Thoracic aorta (tissue), 2 donors: ENCODE data around the gene TRNT1. TPM values are rescaled to one million over a fixed set of nuclear protein-coding genes. Genes with fewer than 3 reads are reported as not detected.

Experiments
- ATAC-seq: fragments of 150-250 bp; one replicate; pipeline ENCODE4 v1.8.0; 2017; ENCODE audit warnings: low read depth; ENCODE audit not compliant: insufficient number of reproducible peaks, low FRiP score
- DNase-seq: peaks from one replicate; pipeline ENCODE4 v3.0.0-alpha.2; 2020; ENCODE audit warnings: low spot score
- H3K27ac ChIP-seq, 2 donors: fragments of 200-600 bp; sonication (generic); 1 replicate in 1 of 2; 2 replicates in 1 of 2; pipeline ENCODE4 v1.5.1; 2016; ENCODE audit warnings: mild to moderate bottlenecking in 2 of 2, moderate library complexity in 2 of 2
- H3K27me3 ChIP-seq: fragments of 200-600 bp; sonication (generic); replicated peaks from 2 replicates; pipeline ENCODE4 v1.6.0; 2016; ENCODE audit warnings: mild to moderate bottlenecking; ENCODE audit not compliant: insufficient read depth
- H3K36me3 ChIP-seq: fragments of 200-600 bp; sonication (generic); one replicate; pipeline ENCODE4 v1.5.1; 2016
- H3K4me1 ChIP-seq, 2 donors: fragments of 200-600 bp; sonication (generic); 1 replicate in 1 of 2; 2 replicates in 1 of 2; pipeline versions ENCODE4 v1.5.1 to v1.6.0; 2016; ENCODE audit warnings: low read depth in 2 of 2, mild to moderate bottlenecking in 1 of 2; ENCODE audit not compliant: control insufficient read depth in 1 of 2
- H3K4me3 ChIP-seq: fragments of 200-600 bp; sonication (generic); 2 replicates; pipeline ENCODE4 v1.5.1; 2016; ENCODE audit warnings: mild to moderate bottlenecking
- H3K9me3 ChIP-seq: fragments of 200-600 bp; sonication (generic); 2 replicates; pipeline ENCODE4 v1.5.1; 2016
- CTCF ChIP-seq: fragments of 200-600 bp; sonication (generic); IDR thresholded peaks from one replicate; pipeline ENCODE4 v1.5.1; 2019; ENCODE audit warnings: antibody characterized with exemption
- total RNA-seq, 2 donors: library from RNA; depleted of rRNA; stranded (reverse); fragments of >200 nt; gene quantifications; one replicate each; pipeline versions ENCODE4 v1.1.0 to v1.2.3, GENCODE V29; 2016

Gene TRNT1
- total RNA-seq, 2 donors from 2014 or later: 21.9 to 23.8 TPM

- DNase-seq (no peak), ATAC-seq (no peak)
- Histone ChIP-seq H3K27ac (no peak overlapping the region), H3K4me3 (no peak overlapping the region), H3K4me1 (peaks cover 3 to 4% of the 10 kb centered on the region in 2 donors), H3K36me3 (peaks cover 45% of the 10 kb centered on the region), H3K9me3 (no peaks in the 10 kb centered on the region), H3K27me3 (no peaks in the 10 kb centered on the region)
- no peak for TF ChIP-seq CTCF
Measured at GRCh38 chr3:3172627-3173026, 45.9 kb downstream of the TRNT1 start.

DNA sequence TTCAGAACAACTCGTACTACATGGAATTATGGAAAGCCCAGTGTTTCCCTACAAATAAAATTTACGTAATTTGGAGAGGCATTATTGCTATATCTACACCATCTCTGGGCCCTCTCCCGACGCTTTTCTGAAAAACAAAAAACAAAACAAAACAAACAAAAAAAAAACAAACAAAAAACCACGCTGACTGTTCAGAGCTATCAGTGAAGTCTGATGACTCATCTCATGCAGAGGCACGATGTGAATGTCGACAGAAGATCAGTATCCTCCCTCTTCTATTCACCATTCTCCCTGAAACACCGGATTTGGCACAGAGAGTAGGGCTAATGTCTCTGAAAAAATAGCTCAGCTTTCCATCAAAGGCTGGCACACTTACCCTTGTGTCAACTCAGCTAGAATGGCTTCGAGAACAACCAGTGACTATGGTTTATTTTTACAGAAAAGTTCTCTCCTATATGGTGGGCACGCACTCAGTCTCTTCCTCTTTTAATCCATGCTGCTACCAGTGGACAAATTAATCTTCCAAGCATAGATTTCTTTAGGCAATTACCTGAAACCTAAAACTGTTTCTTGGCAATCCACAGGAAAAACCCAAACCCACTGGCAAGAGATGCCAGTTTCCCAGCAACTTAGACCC, 51.2 kb downstream of the TRNT1 start:
- ATAC-seq: no peak
- no peak for TF ChIP-seq CTCF

GRCh38 chr3:3178498-3179328, 52.0 kb downstream of the TRNT1 start:
- H3K4me3 ChIP-seq: peak overlapping the region; percentile 99
- ATAC-seq (no peak), DNase-seq (no peak)
- peaks cover 7% of the 10 kb centered on the region for H3K36me3 ChIP-seq
- no peaks in the 10 kb centered on the region for H3K27me3 ChIP-seq
- peaks cover 16% of the 10 kb centered on the region in 2 donors for H3K4me1 ChIP-seq
- TF ChIP-seq CTCF: no peak
- no peaks in the 10 kb centered on the region for H3K9me3 ChIP-seq
- H3K27ac ChIP-seq: peak overlapping the region; percentile 60 to 69

More for the DNA sequence above, 51.2 kb downstream of the TRNT1 start:
- Histone ChIP-seq H3K9me3 (no peaks in the 10 kb centered on the region), H3K27ac (no peak overlapping the region), H3K4me1 (peaks cover 16% of the 10 kb centered on the region in 2 donors), H3K27me3 (no peaks in the 10 kb centered on the region), H3K36me3 (peaks cover 14% of the 10 kb centered on the region), H3K4me3 (peak overlapping the region; percentile 99)
- no peak for DNase-seq

- ATAC-seq (peak; percentile 74), DNase-seq (peak; percentile 44)
- Histone ChIP-seq H3K4me1 (peaks cover 16% of the 10 kb centered on the region in 2 donors), H3K4me3 (peak within 1 kb of the TSS; percentile 99), H3K9me3 (no peaks in the 10 kb centered on the region), H3K27me3 (no peaks in the 10 kb centered on the region), H3K36me3 (no peaks in the 10 kb centered on the region), H3K27ac (peak within 1 kb of the TSS; percentile 60 to 69)
- peak; percentile 97 for TF ChIP-seq CTCF
Measured at GRCh38 chr3:3179407-3180094, 52.8 kb downstream of the TRNT1 start, which contains the start of gene CRBN. TSS of gene CRBN (minus strand) at chr3:3179691. CDS start at chr3:3179687, 4 bp downstream.

DNA sequence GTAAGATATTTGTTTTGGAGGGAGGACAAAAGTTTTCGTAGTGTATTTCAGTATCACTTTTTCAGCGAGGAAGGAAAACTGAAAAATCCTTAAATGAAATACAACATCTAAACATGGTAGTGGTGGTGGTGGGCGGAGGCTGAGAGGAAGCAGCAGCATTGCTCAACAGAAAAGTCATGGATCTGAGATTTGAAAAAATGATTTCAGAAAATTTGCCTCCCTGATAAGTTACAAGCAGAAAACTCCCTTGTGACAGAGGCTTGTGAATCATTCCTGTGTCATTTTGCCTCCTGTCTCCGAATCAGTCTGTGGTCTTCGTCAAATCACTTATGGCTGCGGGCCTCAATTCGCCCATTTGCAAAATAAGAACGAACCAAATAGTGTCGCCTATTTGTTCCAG, 53.7 kb downstream of the TRNT1 start:
- H3K27me3 ChIP-seq: no peaks in the 10 kb centered on the region
- DNase-seq: no peak

More for the DNA sequence above, 53.7 kb downstream of the TRNT1 start:
- no peak overlapping the region for H3K4me3 ChIP-seq
- TF ChIP-seq CTCF: no peak
- peaks cover 16% of the 10 kb centered on the region in 2 donors for H3K4me1 ChIP-seq
- no peaks in the 10 kb centered on the region for H3K9me3 ChIP-seq
- H3K36me3 ChIP-seq: no peaks in the 10 kb centered on the region
- H3K27ac ChIP-seq: no peak overlapping the region
- ATAC-seq: no peak
